ENCODE results near the gene KLK1. TPM values are rescaled to one million over a fixed set of nuclear protein-coding genes. Genes with fewer than 3 reads are reported as not detected.
A peak's percentile ranks its signal among the peaks of the same experiment; 100 is the strongest.

KLK1 gene
- total RNA-seq, 1 donor from 2014 or later, result not detected

- Histone ChIP-seq H3K27ac (peak overlapping the region; percentile 94), H3K4me3 (peak overlapping the region; percentile 88 to 99), H3K27me3 (no peaks in the 10 kb centered on the region), H3K4me1 (peaks cover 28% of the 10 kb centered on the region), H3K36me3 (peaks cover 0 to 12% of the 10 kb centered on the region in 2 donors), H3K9me3 (no peaks in the 10 kb centered on the region)
- intact Hi-C loops (cut with DNase I), result no loop called here
- peak; percentile 92 to 95 for TF ChIP-seq POLR2AphosphoS5 (IDR thresholded peaks at IDR 0.05; ENCODE audit: insufficient read depth in 1 of 2, low read depth in 1 of 2)
- TF ChIP-seq CTCF (IDR thresholded peaks at IDR 0.05), result no peak
- peak in 1 of 2 donors; percentile 98 for DNase-seq (ENCODE audit: extremely low spot score in 2 of 2)
Observed at GRCh38 chr19:50804420-50805272, 18.9 kb downstream of the KLK1 start.

- Histone ChIP-seq H3K27me3 (no peaks in the 10 kb centered on the region), H3K9me3 (no peaks in the 10 kb centered on the region), H3K36me3 (peaks cover 0 to 12% of the 10 kb centered on the region in 2 donors), H3K4me1 (peaks cover 28% of the 10 kb centered on the region), H3K4me3 (peak overlapping the region; percentile 88 to 99), H3K27ac (peak overlapping the region; percentile 94)
- TF ChIP-seq POLR2AphosphoS5 (IDR thresholded peaks at IDR 0.05; ENCODE audit: insufficient read depth in 1 of 2, low read depth in 1 of 2) (no peak), POLR2A (IDR thresholded peaks at IDR 0.05) (no peak), CTCF (IDR thresholded peaks at IDR 0.05) (no peak)
- intact Hi-C loops (cut with DNase I), result no loop called here
- DNase-seq (ENCODE audit: extremely low spot score in 2 of 2), result no peak
Observed at GRCh38 chr19:50803633-50804419, 19.8 kb downstream of the KLK1 start.

GRCh38 chr19:50801107-50801506, 22.5 kb downstream of the KLK1 start:
- TF ChIP-seq POLR2AphosphoS5 (IDR thresholded peaks at IDR 0.05; ENCODE audit: insufficient read depth in 1 of 2, low read depth in 1 of 2) (no peak), POLR2A (IDR thresholded peaks at IDR 0.05) (no peak), CTCF (IDR thresholded peaks at IDR 0.05) (no peak)
- intact Hi-C loops (cut with DNase I), result no loop called here

GRCh38 chr19:50799547-50799851, 24.1 kb downstream of the KLK1 start:
- intact Hi-C loops (cut with DNase I), result no loop called here
- TF ChIP-seq POLR2A (IDR thresholded peaks at IDR 0.05) (no peak), POLR2AphosphoS5 (IDR thresholded peaks at IDR 0.05; ENCODE audit: insufficient read depth in 1 of 2, low read depth in 1 of 2) (no peak), CTCF (IDR thresholded peaks at IDR 0.05) (no peak)
- peaks cover 0 to 30% of the 10 kb centered on the region in 2 donors for H3K36me3 ChIP-seq

More at GRCh38 chr19:50801107-50801506, 22.5 kb downstream of the KLK1 start:
- DNase-seq (ENCODE audit: extremely low spot score in 2 of 2), result no peak
- Histone ChIP-seq H3K27me3 (no peaks in the 10 kb centered on the region), H3K27ac (no peak overlapping the region), H3K9me3 (no peaks in the 10 kb centered on the region), H3K4me1 (peaks cover 28% of the 10 kb centered on the region), H3K4me3 (no peak overlapping the region), H3K36me3 (peaks cover 0 to 30% of the 10 kb centered on the region in 2 donors)

More at GRCh38 chr19:50799547-50799851, 24.1 kb downstream of the KLK1 start:
- DNase-seq (ENCODE audit: extremely low spot score in 2 of 2), result no peak
- H3K9me3 ChIP-seq, result no peaks in the 10 kb centered on the region
- H3K27me3 ChIP-seq, result no peaks in the 10 kb centered on the region
- no peak overlapping the region for H3K27ac ChIP-seq
- peaks cover 24% of the 10 kb centered on the region for H3K4me1 ChIP-seq
- no peak overlapping the region for H3K4me3 ChIP-seq
